Endothelial cell of umbilical vein (primary cell): ENCODE data around the gene MRPL14.

Experiments used
- CTCF ChIP-seq, 2 donors: IDR thresholded peaks; 1 replicate in 1 of 2; 2 replicates in 1 of 2; pipeline ENCODE4 v1.5.1; 2011; ENCODE audit warnings: low read length in 2 of 2, mild to moderate bottlenecking in 2 of 2, moderate library complexity in 2 of 2, control low read depth in 1 of 2, inconsistent platforms in 1 of 2, low read depth in 1 of 2; ENCODE audit not compliant: insufficient read depth in 1 of 2; ENCODE audit errors: extremely low read depth in 1 of 2
- EZH2 ChIP-seq: IDR thresholded peaks from 2 replicates; pipeline ENCODE4 v1.6.1; 2012; ENCODE audit warnings: borderline replicate concordance, low read depth, mild to moderate bottlenecking, moderate library complexity, low read length, inconsistent platforms; ENCODE audit not compliant: severe bottlenecking
- GATA2 ChIP-seq: IDR thresholded peaks from 2 replicates; pipeline ENCODE4 v1.7.0; 2011; ENCODE audit warnings: low read depth, mild to moderate bottlenecking, moderate library complexity, mixed read lengths, low read length; ENCODE audit not compliant: insufficient read length, insufficient read depth
- JUN ChIP-seq: IDR thresholded peaks from 2 replicates; pipeline ENCODE4 v1.6.1; 2011; ENCODE audit warnings: borderline replicate concordance, low read depth; ENCODE audit not compliant: insufficient read length, insufficient read depth
- POLR2A ChIP-seq: IDR thresholded peaks from 2 replicates; pipeline ENCODE4 v1.6.1; 2012; ENCODE audit warnings: low read depth, mild to moderate bottlenecking, control low read depth, low read length
- POLR2AphosphoS5 ChIP-seq: IDR thresholded peaks from 2 replicates; pipeline ENCODE4 v1.6.1; 2012; ENCODE audit warnings: low read depth, mild to moderate bottlenecking, control low read depth, low read length, moderate library complexity; ENCODE audit not compliant: insufficient read depth

GRCh38 chr6:44107017-44107416, 20.2 kb downstream of the MRPL14 start:
- TF ChIP-seq GATA2 (no peak), CTCF (IDR thresholded peaks at IDR 0.05; ENCODE audit: extremely low read depth in 1 of 2, insufficient read depth in 1 of 2, low read depth in 1 of 2, low read length in 2 of 2) (no peak), POLR2A (no peak), EZH2 (no peak), POLR2AphosphoS5 (no peak), JUN (no peak)
